ENCODE measurements around the gene PKM.
A peak's percentile ranks its signal among the peaks of the same experiment; 100 is the strongest.

PKM gene

GRCh38 chr15:72192416-72192815 is 38.6 kb downstream of the PKM start:
- no peak overlapping the region for H3K4me3 ChIP-seq (replicated peaks in 1 of 2; ENCODE audit: low read depth in 2 of 2, low read length in 2 of 2)
- TF ChIP-seq CTCF (IDR thresholded peaks at IDR 0.05; ENCODE audit: low read depth, low read length) = no peak
- no peak for DNase-seq (ENCODE audit: low read depth in 2 of 2)

GRCh38 chr15:72189250-72189902 is 41.6 kb downstream of the PKM start:
- DNase-seq (ENCODE audit: low read depth in 2 of 2) = no peak
- TF ChIP-seq CTCF (IDR thresholded peaks at IDR 0.05; ENCODE audit: low read depth, low read length) = no peak
- H3K4me3 ChIP-seq (replicated peaks in 1 of 2; ENCODE audit: low read depth in 2 of 2, low read length in 2 of 2) = no peak overlapping the region

- H3K4me3 ChIP-seq (replicated peaks in 1 of 2; ENCODE audit: low read depth in 2 of 2, low read length in 2 of 2) = peak overlapping the region in 1 of 2 donors; percentile 9
Observed at GRCh38 chr15:72184165-72184811, 46.7 kb downstream of the PKM start.

GRCh38 chr15:72183781-72184164 is 47.2 kb downstream of the PKM start:
- TF ChIP-seq CTCF (IDR thresholded peaks at IDR 0.05; ENCODE audit: low read depth, low read length) = no peak
- DNase-seq (ENCODE audit: low read depth in 2 of 2) = no peak
- no peak overlapping the region for H3K4me3 ChIP-seq (replicated peaks in 1 of 2; ENCODE audit: low read depth in 2 of 2, low read length in 2 of 2)

More at GRCh38 chr15:72184165-72184811, 46.7 kb downstream of the PKM start:
- no peak for TF ChIP-seq CTCF (IDR thresholded peaks at IDR 0.05; ENCODE audit: low read depth, low read length)
- DNase-seq (ENCODE audit: low read depth in 2 of 2) = peak in 1 of 2 donors; percentile 39

GRCh38 chr15:72182673-72183072 is 48.3 kb downstream of the PKM start:
- peak in 1 of 2 donors; percentile 40 for DNase-seq (ENCODE audit: low read depth in 2 of 2)
- no peak overlapping the region for H3K4me3 ChIP-seq (replicated peaks in 1 of 2; ENCODE audit: low read depth in 2 of 2, low read length in 2 of 2)
- no peak for TF ChIP-seq CTCF (IDR thresholded peaks at IDR 0.05; ENCODE audit: low read depth, low read length)

GRCh38 chr15:72182244-72182643 is 48.7 kb downstream of the PKM start:
- TF ChIP-seq CTCF (IDR thresholded peaks at IDR 0.05; ENCODE audit: low read depth, low read length) = no peak
- H3K4me3 ChIP-seq (replicated peaks in 1 of 2; ENCODE audit: low read depth in 2 of 2, low read length in 2 of 2) = no peak overlapping the region
- no peak for DNase-seq (ENCODE audit: low read depth in 2 of 2)

Measured in cardiac fibroblast (primary cell).